NCI-H1417 (cell line): ENCODE results near the gene UFD1.

Source experiments
- DNase-seq, 3 experiments: peaks; one replicate each; lab custom pipeline; 2025; lab: John Stamatoyannopoulos, UW

Gene UFD1

GRCh38 chr22:19471572-19471971 is 7.4 kb downstream of the UFD1 start:
- no peak for DNase-seq

- no peak for DNase-seq
These were observed 9.0 kb downstream of the UFD1 start for GRCh38 chr22:19470010-19470409.

- no peak for DNase-seq
These were observed 9.6 kb downstream of the UFD1 start for GRCh38 chr22:19469421-19469820.

GRCh38 chr22:19467912-19468311 is 11.1 kb downstream of the UFD1 start:
- no peak for DNase-seq

- DNase-seq: no peak
These were observed 11.9 kb downstream of the UFD1 start for GRCh38 chr22:19466848-19467752.

DNA sequence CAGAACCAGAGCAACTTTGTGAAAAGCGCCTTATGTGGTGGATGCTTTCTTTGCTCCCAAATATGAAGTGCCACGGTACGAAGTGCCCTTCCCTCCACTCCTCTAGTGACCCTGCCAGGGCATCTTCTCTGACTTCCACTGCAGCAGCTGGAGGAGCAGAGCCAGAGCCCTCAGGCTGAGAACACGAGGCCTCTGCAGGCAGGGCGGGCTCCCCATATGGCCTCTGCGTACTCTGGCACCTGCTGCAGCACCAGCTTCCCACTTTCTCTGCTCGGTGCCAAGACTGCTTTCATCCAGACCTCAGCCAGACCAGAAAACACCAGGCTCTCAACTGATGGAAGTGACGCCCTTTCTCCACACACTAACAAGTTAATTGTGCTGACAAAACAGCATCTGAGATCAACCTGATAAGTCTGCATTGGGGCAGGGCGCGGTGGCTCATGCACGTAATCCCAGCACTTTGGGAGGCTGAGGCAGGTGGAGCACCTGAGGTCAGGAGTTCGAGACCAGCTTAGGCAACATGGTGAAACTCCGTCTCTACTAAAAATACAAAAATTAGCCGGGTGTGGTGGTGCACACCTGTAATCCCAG is 12.8 kb downstream of the UFD1 start:
- no peak for DNase-seq

DNA sequence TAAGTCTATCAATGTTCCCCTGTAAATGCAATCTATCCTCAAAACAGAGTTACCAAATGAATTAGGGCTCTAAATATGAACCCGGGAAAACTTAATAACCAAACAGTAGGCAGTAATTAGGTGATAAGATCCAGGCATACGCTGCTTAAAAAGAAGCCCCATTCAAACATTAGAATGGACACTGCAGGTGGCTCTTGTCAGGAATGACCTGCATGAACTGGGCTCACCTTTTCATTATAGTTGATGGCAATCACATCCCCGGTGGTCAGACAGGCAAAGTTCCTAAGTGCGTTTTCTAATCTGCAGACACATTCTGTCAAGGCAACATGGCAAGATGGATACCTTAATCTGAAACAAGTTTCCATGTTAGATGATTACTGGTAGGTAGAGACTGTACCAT is 14.0 kb downstream of the UFD1 start:
- no peak for DNase-seq

- DNase-seq: no peak
These were observed 14.4 kb downstream of the UFD1 start for GRCh38 chr22:19464546-19464945.

GRCh38 chr22:19463491-19464469 is 15.2 kb downstream of the UFD1 start:
- no peak for DNase-seq

GRCh38 chr22:19463008-19463407 is 16.0 kb downstream of the UFD1 start:
- no peak for DNase-seq

- no peak for DNase-seq
These were observed 17.5 kb downstream of the UFD1 start for GRCh38 chr22:19461506-19461905.

- DNase-seq: no peak
These were observed 19.0 kb downstream of the UFD1 start for GRCh38 chr22:19460036-19460435.

DNA sequence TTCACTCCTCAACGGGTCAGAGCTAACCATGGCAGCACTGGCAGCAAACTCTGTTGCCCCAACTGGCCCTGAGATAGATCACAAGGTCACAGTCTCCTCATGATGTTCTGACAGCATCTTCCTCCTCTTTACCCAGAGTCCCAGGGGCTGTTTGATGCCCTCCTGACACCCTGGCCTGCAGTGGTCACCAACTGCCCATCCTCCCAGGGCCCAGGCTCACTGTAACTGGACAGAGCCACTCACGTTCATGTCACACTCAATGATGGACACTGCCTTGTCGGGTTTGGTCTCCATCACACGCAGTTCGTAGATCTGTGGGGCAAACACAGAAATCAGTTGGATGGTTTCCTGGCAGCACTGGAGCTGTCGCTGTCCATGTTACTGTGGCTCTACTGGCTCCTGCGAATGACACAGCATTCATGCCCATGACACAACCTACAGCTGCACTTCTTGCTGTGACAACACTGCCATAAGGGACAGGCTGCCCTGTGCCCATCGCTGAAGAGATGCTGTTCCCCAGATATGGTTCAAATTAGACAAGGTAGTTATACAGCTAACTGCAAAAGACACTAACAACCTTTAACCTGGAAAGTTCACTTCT is 21.1 kb downstream of the UFD1 start:
- no peak for DNase-seq

DNA sequence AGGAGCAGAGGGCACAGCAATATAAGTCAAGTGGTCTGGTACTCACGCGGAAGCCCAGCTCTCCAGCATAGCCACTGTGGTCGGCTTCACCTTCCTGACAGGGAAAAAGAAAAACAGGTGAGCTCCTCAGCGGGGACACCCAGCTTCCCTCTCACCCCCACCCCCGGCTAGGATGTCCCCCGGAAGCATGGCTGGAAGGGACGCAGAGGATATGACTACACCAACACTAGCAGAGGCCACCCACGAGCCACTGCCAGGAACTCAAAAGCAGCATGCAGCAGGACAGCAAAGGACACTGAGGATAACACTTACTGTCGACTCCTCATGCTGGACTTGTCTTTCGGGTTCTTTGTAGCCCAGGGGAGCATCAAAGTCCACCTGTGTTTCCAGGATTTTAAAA is 22.5 kb downstream of the UFD1 start:
- DNase-seq: no peak

DNA sequence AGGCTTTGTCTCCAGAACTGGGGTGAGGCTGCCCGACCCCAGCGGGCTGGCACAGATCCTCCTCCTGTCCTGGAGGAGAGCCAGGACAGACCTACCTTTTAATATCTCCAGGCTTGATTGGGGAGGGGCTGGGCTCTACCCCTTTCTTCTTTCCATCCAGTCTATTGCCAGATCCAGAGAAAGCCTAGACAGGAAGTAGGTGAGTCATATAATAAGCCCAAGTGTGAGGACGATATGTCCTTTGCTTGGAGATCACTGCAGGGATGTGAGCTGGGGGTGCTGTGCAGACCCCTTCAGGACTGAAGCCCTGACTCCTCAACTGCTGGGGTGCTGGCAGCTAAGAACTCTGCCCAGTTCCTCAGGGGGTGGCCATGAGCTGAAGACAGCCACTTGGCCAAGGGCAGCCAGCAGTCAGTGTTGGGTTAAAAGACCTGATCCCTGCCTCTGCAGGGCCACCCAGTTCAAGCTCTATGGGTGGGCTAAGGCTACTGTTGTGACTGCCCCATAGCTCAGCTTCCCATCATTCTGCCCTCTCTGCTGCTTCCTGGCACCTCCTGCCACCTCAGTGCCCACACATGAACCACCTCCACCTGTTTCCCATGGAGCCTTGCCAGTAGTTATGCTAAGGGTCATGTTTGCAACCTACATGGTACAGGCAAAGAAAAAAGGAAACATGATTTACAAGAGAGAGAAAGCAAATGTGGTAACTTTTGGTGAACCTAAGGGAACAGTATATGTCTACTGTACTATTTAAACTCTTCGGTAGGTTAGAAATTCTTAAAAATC is 23.2 kb downstream of the UFD1 start:
- no peak for DNase-seq

DNA sequence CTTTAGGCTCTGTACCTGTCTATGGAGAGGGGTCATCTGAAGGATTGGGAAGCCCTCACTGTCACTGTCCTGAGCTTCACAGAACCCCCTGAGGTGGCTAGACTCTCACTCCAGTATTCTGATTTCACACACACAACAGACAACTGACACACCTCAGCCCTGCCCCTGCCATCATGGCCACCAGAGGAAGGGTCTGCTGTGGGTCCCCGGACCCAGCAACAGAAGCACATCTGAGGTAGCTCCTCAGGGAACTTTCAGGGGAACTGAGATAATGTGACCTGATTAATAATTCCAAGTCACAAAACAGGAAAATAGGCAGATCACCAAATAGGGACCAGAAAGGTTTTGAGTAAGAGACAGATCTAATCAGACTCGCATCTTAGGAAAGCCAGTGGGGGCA is 24.0 kb downstream of the UFD1 start:
- no peak for DNase-seq

DNA sequence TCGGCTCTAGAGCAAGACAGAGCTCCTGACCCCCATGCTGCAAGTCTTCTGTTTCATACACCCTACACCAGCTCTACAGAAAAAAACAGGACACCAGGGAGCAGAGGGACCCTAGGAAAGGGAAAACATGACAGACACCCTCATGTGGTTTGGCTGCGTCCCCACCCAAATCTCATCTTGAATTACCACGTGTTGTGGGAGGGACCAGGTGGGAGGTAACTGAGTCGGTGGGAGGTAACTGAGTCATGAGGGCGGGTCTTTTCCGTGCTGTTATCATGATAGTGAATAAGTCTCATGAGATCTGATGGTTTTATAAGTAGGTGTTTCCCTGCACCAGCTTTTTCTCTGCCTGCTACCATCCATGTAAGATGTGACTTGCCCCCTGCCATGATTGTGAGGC is 24.8 kb downstream of the UFD1 start:
- DNase-seq: no peak

DNA sequence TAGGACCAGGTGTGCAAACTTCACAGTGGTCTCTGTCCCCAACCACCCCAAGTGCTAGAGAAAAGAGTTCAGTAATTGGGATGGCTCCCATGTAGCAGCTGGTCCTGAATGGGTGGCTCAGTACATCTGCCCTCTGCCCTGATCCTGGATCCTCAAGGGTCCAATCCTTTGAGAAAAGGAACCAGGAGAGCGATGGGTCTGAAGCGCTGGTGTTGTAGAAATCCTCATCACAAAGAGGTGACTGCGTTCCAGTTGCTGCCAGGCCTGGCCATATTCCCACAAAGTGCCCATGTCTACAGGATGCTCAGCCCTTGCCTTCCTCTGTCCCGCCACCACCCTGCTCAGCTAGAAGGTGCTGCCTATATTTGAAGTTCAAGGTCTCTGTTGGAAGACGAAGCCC is 25.3 kb downstream of the UFD1 start:
- no peak for DNase-seq

DNA sequence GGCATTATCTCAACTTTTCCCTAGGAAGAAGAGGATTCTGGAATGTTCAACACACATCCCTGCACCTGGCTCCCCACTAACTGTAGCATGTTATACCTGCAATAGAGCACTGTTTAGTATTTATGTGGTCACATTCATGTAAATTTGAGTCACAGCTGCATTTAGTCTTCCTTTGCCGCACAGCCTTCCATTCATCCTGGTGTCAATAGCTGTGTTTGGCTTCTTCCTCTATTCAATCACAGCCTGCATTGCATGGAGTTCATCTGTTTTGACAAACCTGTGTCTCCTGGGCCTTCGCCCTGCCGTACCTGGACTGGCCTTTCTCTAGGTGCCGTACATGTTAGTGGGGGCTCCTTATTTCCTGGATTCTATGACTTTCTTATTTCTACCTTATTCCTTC is 27.4 kb downstream of the UFD1 start:
- no peak for DNase-seq

- DNase-seq: no peak
These were observed 28.4 kb downstream of the UFD1 start for GRCh38 chr22:19450363-19451175.

- no peak for DNase-seq
These were observed 29.6 kb downstream of the UFD1 start for GRCh38 chr22:19449422-19449767.
